HCT116 (cell line): ENCODE results near the gene OTUD7B. TPM values are rescaled to one million over a fixed set of nuclear protein-coding genes. Genes with fewer than 3 reads are reported as not detected.

Source experiments
- ATAC-seq: fragments of 200-7000 bp; cut with Tn5 transposase; 2 replicates; pipeline ENCODE4 v1.9.1; 2020; ENCODE audit warnings: mild to moderate bottlenecking, moderate library complexity
- BruUV-seq: library from RNA; stranded (reverse); fragments of 400-500 nt; replicated peaks from 2 replicates; lab custom pipeline; 2021; lab: Mats Ljungman, UMichigan
- CTCF ChIA-PET: fragments of 300-600 bp; sonication (Branson Sonifier 250); formaldehyde crosslinking; loops from one replicate; lab custom pipeline; 2021; ENCODE audit warnings: antibody characterized with exemption; lab: Charles Lee
- POLR2A ChIA-PET: fragments of 300-600, 350-600 bp; sonication (Branson Sonifier 250); formaldehyde crosslinking; loops from one replicate; lab custom pipeline; 2021; ENCODE audit warnings: antibody characterized with exemption; lab: Charles Lee
- RAD21 ChIA-PET, 2 experiments: fragments of 300-600 bp; sonication (Branson Sonifier 250); formaldehyde crosslinking; loops; one replicate each; lab custom pipeline; 2023; ENCODE audit warnings: low total read pairs in 2 of 2; ENCODE audit not compliant: uncharacterized antibody in 2 of 2, unreplicated experiment in 2 of 2, low non-redundant PET in 1 of 2; lab: Charles Lee
- DNase-seq: peaks from one replicate; pipeline ENCODE4 v3.0.0-alpha.2; 2010; ENCODE audit warnings: low read depth, low spot score
- H2AFZ ChIP-seq: fragments of 200-600 bp; shearing (Covaris generic), sonication (generic); 2 replicates; pipeline ENCODE4 v1.6.1; 2017; ENCODE audit warnings: low read depth, mixed run types, mixed read lengths, antibody characterized with exemption, low read length; ENCODE audit not compliant: poor library complexity, severe bottlenecking
- H3K27ac ChIP-seq: 2 replicates; pipeline ENCODE4 v1.5.1; 2012; ENCODE audit warnings: low read depth, low read length
- H3K27me3 ChIP-seq: fragments of 200-600 bp; sonication (generic); 2 replicates; pipeline ENCODE4 v1.6.1; 2016; ENCODE audit warnings: mixed run types, low read length, mixed read lengths; ENCODE audit not compliant: insufficient read depth
- H3K36me3 ChIP-seq, 2 experiments: fragments of 200-500 bp in 1 of 2; fragments of 200-600 bp in 1 of 2; sonication (Bioruptor generic) in 1 of 2; sonication (generic) in 1 of 2; 2 replicates each; pipeline versions ENCODE4 v1.5.1 to v1.6.1; 2014 to 2016; ENCODE audit warnings: low read length in 2 of 2, inconsistent platforms in 1 of 2, mixed read lengths in 1 of 2, mixed run types in 1 of 2; ENCODE audit not compliant: insufficient read depth in 2 of 2, control insufficient read depth in 1 of 2
- H3K4me1 ChIP-seq, 2 experiments: fragments of 200-600 bp in 1 of 2; sonication (generic) in 1 of 2; 2 replicates each; pipeline versions ENCODE4 v1.5.1 to v1.6.1; 2012 to 2017; ENCODE audit warnings: low read length in 2 of 2, inconsistent platforms in 1 of 2, mild to moderate bottlenecking in 1 of 2, mixed read lengths in 1 of 2, mixed run types in 1 of 2, moderate library complexity in 1 of 2; ENCODE audit not compliant: insufficient read depth in 2 of 2, control insufficient read depth in 1 of 2
- H3K4me2 ChIP-seq: fragments of 200-600 bp; sonication (generic); 2 replicates; pipeline ENCODE4 v1.6.1; 2017; ENCODE audit warnings: mixed run types, low read length, mixed read lengths
- H3K4me3 ChIP-seq, 2 experiments: fragments of 200-600 bp in 1 of 2; sonication (generic) in 1 of 2; replicated peaks in 1 of 2; 2 replicates each; pipeline ENCODE4 v1.5.1; 2011 to 2016; ENCODE audit warnings: low read length in 2 of 2, control low read depth in 1 of 2, low read depth in 1 of 2, mild to moderate bottlenecking in 1 of 2, mixed read lengths in 1 of 2, mixed run types in 1 of 2
- H3K79me2 ChIP-seq: fragments of 200-600 bp; sonication (generic); 2 replicates; pipeline ENCODE4 v1.6.1; 2017; ENCODE audit warnings: mild to moderate bottlenecking, mixed run types, low read length, moderate library complexity, mixed read lengths; ENCODE audit not compliant: insufficient read depth
- H3K9ac ChIP-seq: fragments of 200-600 bp; sonication (generic); 2 replicates; pipeline ENCODE4 v1.6.1; 2016; ENCODE audit warnings: low read length, mixed read lengths
- H3K9me2 ChIP-seq: fragments of 200-600 bp; sonication (generic), shearing (Covaris generic); 2 replicates; pipeline ENCODE4 v1.6.1; 2017; ENCODE audit warnings: mixed run types, mild to moderate bottlenecking, moderate library complexity; ENCODE audit not compliant: insufficient read depth
- H3K9me3 ChIP-seq, 2 experiments: fragments of 200-500 bp in 1 of 2; fragments of 200-600 bp in 1 of 2; sonication (Bioruptor generic) in 1 of 2; sonication (generic) in 1 of 2; 2 replicates each; pipeline ENCODE4 v1.6.1; 2014 to 2017; ENCODE audit warnings: low read length in 2 of 2, mixed read lengths in 2 of 2, inconsistent platforms in 1 of 2, low read depth in 1 of 2, mild to moderate bottlenecking in 1 of 2, mixed run types in 1 of 2, moderate library complexity in 1 of 2; ENCODE audit not compliant: control insufficient read depth in 1 of 2, insufficient read depth in 1 of 2
- H4K20me1 ChIP-seq: fragments of 200-600 bp; sonication (generic), shearing (Covaris generic); 2 replicates; pipeline ENCODE4 v1.6.1; 2017; ENCODE audit warnings: mixed run types, mild to moderate bottlenecking, moderate library complexity; ENCODE audit not compliant: insufficient read depth
- CEBPB ChIP-seq: IDR thresholded peaks from 2 replicates; pipeline ENCODE4 v1.6.1; 2012; ENCODE audit warnings: low read depth
- EGR1 ChIP-seq: IDR thresholded peaks from 2 replicates; pipeline ENCODE4 v1.6.1; 2012; ENCODE audit warnings: low read depth
- ELF1 ChIP-seq: IDR thresholded peaks from 2 replicates; pipeline ENCODE4 v1.6.1; 2012; ENCODE audit warnings: low read depth, borderline replicate concordance
- EZH2 ChIP-seq: fragments of 200-600 bp; sonication (generic); IDR thresholded peaks from 2 replicates; pipeline ENCODE4 v1.6.1; 2017; ENCODE audit warnings: antibody characterized with exemption, mixed run types
- EZH2phosphoT487 ChIP-seq: fragments of 200-600 bp; IDR thresholded peaks from 2 replicates; pipeline ENCODE4 v1.6.1; 2018; ENCODE audit warnings: antibody characterized with exemption, borderline replicate concordance
- FOSL1 ChIP-seq: IDR thresholded peaks from 2 replicates; pipeline ENCODE4 v1.6.1; 2012; ENCODE audit warnings: low read depth
- JUND ChIP-seq: IDR thresholded peaks from 2 replicates; pipeline ENCODE4 v1.6.1; 2012
- POLR2A ChIP-seq: IDR thresholded peaks from 2 replicates; pipeline ENCODE4 v1.7.0; 2011; ENCODE audit warnings: borderline replicate concordance; ENCODE audit not compliant: insufficient read depth, insufficient read length; ENCODE audit errors: extremely low read depth
- POLR2AphosphoS5 ChIP-seq: IDR thresholded peaks from 2 replicates; pipeline ENCODE4 v1.6.1; 2011; ENCODE audit warnings: mild to moderate bottlenecking, low read depth, low read length, moderate library complexity
- RAD21 ChIP-seq: IDR thresholded peaks from 2 replicates; pipeline ENCODE4 v1.6.1; 2012; ENCODE audit warnings: low read depth, mild to moderate bottlenecking
- SIN3A ChIP-seq: IDR thresholded peaks from 2 replicates; pipeline ENCODE4 v1.6.1; 2012; ENCODE audit warnings: low read depth
- SP1 ChIP-seq: IDR thresholded peaks from 2 replicates; pipeline ENCODE4 v1.6.1; 2012; ENCODE audit warnings: low read depth
- TCF7L2 ChIP-seq: IDR thresholded peaks from 2 replicates; pipeline ENCODE4 v1.7.0; 2011; ENCODE audit warnings: borderline replicate concordance, inconsistent platforms; ENCODE audit not compliant: insufficient read depth, insufficient read length; ENCODE audit errors: extremely low read depth
- ZFX ChIP-seq: fragments of 450-650 bp; IDR thresholded peaks from 2 replicates; pipeline ENCODE4 v1.6.1; 2017
- intact Hi-C: fragments of 100-400 bp; cut with micrococcal nuclease; formaldehyde crosslinking; loops from 2 replicates; pipeline ENCODE4 v1.10.0; 2022
- total RNA-seq: library from RNA; stranded (reverse); gene quantifications from one replicate; pipeline ENCODE4 v1.2.1, GENCODE V29; 2021; ENCODE audit not compliant: unreplicated experiment
- TF ChIP-seq, protein P1 (sequence below): IDR thresholded peaks from 2 replicates; pipeline ENCODE4 v1.6.1; 2012
- TF ChIP-seq, protein P2 (sequence below), 3 experiments: fragments of 200-600 bp in 1 of 3; sonication (generic) in 1 of 3; IDR thresholded peaks in 2 of 3; conservative IDR thresholded peaks in 1 of 3; 2 replicates each; pipeline ENCODE4 v1.5.1; 2012 to 2017; ENCODE audit warnings: low read depth in 2 of 3, low read length in 2 of 3, antibody characterized with exemption in 1 of 3, borderline replicate concordance in 1 of 3, control low read depth in 1 of 3, mild to moderate bottlenecking in 1 of 3, mixed read lengths in 1 of 3, mixed run types in 1 of 3, moderate library complexity in 1 of 3; ENCODE audit not compliant: insufficient read depth in 1 of 3
- TF ChIP-seq, protein P3 (sequence below): IDR thresholded peaks from 2 replicates; pipeline ENCODE4 v1.6.1; 2011; ENCODE audit warnings: mild to moderate bottlenecking, low read length, moderate library complexity; ENCODE audit not compliant: insufficient replicate concordance; ENCODE audit errors: extremely low read depth

Gene OTUD7B
- total RNA-seq, 1 experiment from 2014 or later: 23.7 TPM

DNA sequence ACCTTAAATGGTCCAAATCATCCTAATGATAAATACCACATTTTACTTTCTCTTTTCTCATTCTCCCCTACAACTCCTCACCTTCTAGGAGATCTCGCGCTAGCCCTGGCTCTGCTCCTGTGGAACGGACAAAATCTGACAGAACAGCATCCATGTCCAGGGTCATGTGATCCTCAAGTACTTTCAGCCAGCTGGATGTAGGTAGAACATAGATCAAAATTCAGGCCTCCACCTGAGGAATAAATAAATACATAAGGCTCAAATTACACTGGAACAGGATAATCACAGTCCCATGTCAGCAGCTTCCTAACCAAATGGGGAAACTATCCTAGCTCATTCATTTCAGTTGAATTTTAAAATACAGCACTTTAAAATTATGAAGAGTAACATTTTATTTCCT lies 33.2 kb downstream of the OTUD7B start:
- H2AFZ ChIP-seq: no peak overlapping the region
- POLR2A ChIA-PET: no interaction called here
- H3K79me2 ChIP-seq: peaks cover 26% of the 10 kb centered on the region
- H4K20me1 ChIP-seq: 0 out of 2 replicates have a peak, but pooled peaks cover 14% of the 10 kb centered on the region
- H3K9ac ChIP-seq: no peak overlapping the region
- peaks cover 8 to 11% of the 10 kb centered on the region in 2 experiments; a peak in 2 of 4 replicates for H3K36me3 ChIP-seq
- intact Hi-C loops: no loop called here
- DNase-seq (no peak), ATAC-seq (no peak)
- no peaks in the 10 kb centered on the region for H3K9me2 ChIP-seq
- no peaks in the 10 kb centered on the region for H3K9me3 ChIP-seq
- BruUV-seq: no TSS peak
- H3K27ac ChIP-seq: no peak overlapping the region
- CTCF ChIA-PET: no interaction called here
- peaks cover 6 to 17% of the 10 kb centered on the region in 2 experiments; a peak in 3 of 4 replicates for H3K4me1 ChIP-seq
- TF ChIP-seq POLR2A (no peak), SP1 (no peak), RAD21 (no peak), ELF1 (no peak), JUND (no peak), SIN3A (no peak), POLR2AphosphoS5 (no peak), ZFX (no peak), TCF7L2 (no peak), CEBPB (no peak), FOSL1 (no peak), EGR1 (no peak), EZH2 (no peak), EZH2phosphoT487 (no peak)
- TF ChIP-seq, protein P1, sequence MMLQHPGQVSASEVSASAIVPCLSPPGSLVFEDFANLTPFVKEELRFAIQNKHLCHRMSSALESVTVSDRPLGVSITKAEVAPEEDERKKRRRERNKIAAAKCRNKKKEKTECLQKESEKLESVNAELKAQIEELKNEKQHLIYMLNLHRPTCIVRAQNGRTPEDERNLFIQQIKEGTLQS: no peak
- TF ChIP-seq, protein P2, sequence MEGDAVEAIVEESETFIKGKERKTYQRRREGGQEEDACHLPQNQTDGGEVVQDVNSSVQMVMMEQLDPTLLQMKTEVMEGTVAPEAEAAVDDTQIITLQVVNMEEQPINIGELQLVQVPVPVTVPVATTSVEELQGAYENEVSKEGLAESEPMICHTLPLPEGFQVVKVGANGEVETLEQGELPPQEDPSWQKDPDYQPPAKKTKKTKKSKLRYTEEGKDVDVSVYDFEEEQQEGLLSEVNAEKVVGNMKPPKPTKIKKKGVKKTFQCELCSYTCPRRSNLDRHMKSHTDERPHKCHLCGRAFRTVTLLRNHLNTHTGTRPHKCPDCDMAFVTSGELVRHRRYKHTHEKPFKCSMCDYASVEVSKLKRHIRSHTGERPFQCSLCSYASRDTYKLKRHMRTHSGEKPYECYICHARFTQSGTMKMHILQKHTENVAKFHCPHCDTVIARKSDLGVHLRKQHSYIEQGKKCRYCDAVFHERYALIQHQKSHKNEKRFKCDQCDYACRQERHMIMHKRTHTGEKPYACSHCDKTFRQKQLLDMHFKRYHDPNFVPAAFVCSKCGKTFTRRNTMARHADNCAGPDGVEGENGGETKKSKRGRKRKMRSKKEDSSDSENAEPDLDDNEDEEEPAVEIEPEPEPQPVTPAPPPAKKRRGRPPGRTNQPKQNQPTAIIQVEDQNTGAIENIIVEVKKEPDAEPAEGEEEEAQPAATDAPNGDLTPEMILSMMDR (IDR thresholded peaks at IDR 0.05 in 2 of 3, conservative IDR thresholded peaks at IDR 0.05 in 1 of 3; ENCODE audit: borderline replicate concordance in 1 of 3, insufficient read depth in 1 of 3, low read depth in 2 of 3, low read length in 2 of 3): no peak
- TF ChIP-seq, protein P3, sequence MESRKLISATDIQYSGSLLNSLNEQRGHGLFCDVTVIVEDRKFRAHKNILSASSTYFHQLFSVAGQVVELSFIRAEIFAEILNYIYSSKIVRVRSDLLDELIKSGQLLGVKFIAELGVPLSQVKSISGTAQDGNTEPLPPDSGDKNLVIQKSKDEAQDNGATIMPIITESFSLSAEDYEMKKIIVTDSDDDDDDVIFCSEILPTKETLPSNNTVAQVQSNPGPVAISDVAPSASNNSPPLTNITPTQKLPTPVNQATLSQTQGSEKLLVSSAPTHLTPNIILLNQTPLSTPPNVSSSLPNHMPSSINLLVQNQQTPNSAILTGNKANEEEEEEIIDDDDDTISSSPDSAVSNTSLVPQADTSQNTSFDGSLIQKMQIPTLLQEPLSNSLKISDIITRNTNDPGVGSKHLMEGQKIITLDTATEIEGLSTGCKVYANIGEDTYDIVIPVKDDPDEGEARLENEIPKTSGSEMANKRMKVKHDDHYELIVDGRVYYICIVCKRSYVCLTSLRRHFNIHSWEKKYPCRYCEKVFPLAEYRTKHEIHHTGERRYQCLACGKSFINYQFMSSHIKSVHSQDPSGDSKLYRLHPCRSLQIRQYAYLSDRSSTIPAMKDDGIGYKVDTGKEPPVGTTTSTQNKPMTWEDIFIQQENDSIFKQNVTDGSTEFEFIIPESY: no peak
- no peak overlapping the region for H3K4me2 ChIP-seq
- no peak overlapping the region for H3K4me3 ChIP-seq
- RAD21 ChIA-PET: no interaction called here
- H3K27me3 ChIP-seq: no peaks in the 10 kb centered on the region
